NOMO-1 treated with DMSO at 0.1 percent for 48 hours (cell line): Measurements from ENCODE around the gene ITFG1.
"Not testable (repeated sequence)": the region's sequence is repeated elsewhere in the genome, so short reads cannot be mapped to it uniquely, and the experiment has no call there.

Experiments used
- DNase-seq: peaks from one replicate; lab custom pipeline; 2025; ENCODE audit not compliant: unreplicated experiment; lab: John Stamatoyannopoulos, UW

ITFG1 gene

GRCh38 chr16:47473792-47474191, 12.9 kb upstream of the ITFG1 start:
- no peak for DNase-seq

GRCh38 chr16:47473004-47473403, 12.1 kb upstream of the ITFG1 start:
- DNase-seq = not testable (repeated sequence)

DNA sequence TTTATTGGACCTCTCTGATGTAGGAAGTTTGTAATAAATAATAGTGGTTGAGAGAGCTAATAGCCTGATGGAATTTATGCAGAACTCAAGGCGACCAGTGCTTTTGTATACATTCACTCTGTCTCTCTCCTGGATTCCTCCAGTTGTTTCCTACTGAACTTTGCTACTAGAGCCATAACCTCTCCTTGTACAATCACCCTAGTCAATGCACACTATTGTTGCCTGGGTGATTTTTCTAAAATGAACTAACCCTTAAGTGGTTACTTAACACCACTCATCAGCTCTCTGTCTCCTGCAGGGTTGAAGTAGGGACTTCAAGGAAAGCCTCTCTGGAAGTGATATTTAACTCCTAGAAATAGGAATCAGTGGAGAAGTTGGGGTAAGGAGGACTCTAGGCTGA, 9.9 kb upstream of the ITFG1 start:
- DNase-seq = no peak

GRCh38 chr16:47470211-47470610, 9.3 kb upstream of the ITFG1 start:
- no peak for DNase-seq

DNA sequence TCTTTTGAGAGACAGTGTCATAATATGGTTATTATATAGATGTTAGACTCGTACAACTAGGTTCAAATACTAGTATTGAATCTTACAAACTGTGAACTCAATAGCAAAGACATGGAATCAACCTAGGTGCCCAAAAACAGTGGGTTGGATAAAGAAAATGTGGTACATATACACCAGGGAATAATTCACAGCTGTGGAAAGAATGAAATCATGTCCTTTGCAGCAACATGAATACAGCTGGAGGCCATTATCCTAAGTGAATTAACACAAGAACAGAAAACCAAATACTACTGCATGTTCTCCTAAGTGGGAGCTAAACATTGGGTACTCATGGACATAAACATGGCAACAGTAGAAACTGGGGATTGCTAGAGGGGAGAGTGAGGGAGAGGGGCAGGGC, 8.4 kb upstream of the ITFG1 start:
- no peak for DNase-seq

GRCh38 chr16:47468070-47468689, 7.3 kb upstream of the ITFG1 start:
- DNase-seq = not testable (repeated sequence)

DNA sequence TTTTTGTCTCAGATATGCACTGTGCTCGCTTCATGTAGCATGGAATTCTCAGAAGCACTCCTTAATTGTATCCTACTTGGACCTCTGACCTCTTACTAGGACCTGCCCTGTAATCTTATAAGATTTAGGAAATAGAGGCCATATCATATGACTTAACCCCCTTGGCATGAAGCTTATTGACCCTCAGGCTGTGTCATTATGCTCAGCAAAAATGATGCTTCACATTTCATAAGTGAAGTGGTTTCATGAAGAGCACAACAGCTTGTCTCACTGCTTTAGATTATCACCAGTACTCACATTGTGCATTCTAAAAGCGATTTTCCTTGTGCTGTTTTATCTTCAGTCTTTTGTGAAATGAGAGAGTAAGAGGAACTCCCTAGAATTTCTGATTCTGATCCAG, 6.6 kb upstream of the ITFG1 start:
- DNase-seq = no peak

- no peak for DNase-seq
Measured at GRCh38 chr16:47465919-47466630, 5.2 kb upstream of the ITFG1 start.

GRCh38 chr16:47463771-47464624, 3.1 kb upstream of the ITFG1 start:
- no peak for DNase-seq

GRCh38 chr16:47461598-47462266, 869 bp upstream of the ITFG1 start:
- DNase-seq = peak; percentile 66

- DNase-seq = no peak
Measured at GRCh38 chr16:47460359-47460710, 528 bp downstream of the ITFG1 start.

GRCh38 chr16:47459603-47460002, 1.3 kb downstream of the ITFG1 start:
- no peak for DNase-seq

DNA sequence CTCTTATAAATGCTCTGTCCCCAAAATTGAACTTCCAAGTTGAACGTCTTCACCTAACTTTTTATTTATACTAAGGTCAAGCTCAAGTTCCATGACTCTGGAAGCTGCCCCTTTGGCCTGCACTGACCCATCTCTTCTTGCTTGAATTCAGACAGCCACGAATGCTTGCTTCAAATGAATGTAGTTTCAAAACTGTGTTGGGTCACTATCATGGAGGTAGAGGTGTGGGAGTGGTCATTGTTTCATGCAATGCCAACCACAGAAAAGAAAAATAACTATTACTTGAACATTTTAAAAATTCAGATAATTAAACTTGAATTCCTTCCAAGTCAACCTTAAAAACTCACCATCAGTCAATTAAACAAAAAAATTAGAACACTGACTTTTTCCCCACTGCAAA, 2.5 kb downstream of the ITFG1 start:
- no peak for DNase-seq

DNA sequence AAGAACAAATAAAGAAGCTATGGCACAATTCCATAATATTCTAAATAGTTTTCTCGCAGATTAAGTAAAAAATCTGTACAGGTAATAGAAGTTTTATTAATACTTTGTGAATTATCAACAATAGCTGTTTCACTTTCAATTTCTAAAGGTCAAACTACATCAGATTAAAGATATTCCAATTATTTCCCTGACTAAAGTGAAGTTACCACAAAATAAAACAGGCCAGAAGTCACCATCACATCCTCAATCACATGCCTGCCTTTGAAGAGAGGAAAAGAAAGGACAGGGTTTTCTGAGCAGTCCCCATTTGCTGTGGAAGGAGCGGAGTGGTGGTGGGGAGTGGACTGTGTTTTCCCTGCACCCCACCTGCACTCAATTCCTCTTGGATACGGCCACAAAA, 11.1 kb downstream of the ITFG1 start:
- no peak for DNase-seq

GRCh38 chr16:47448830-47449575, 11.9 kb downstream of the ITFG1 start:
- no peak for DNase-seq

DNA sequence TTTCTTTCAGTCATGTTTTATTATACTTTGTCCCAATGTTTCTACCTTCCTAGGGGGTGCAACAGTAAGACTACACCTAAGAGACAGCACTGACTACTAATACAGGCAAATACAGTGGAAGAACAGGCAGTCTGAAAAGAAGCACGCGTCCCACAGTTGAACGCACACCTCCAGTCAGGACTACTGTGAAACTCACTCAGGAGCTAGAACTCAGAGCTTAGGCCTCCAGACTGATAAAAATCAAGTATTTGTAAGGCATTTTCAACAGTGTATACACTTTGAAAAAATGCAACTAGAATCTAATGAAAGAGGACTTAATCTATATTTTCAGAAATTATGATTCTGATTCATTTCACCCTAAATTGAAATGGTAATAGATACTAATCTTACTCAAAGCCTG, 14.4 kb downstream of the ITFG1 start:
- DNase-seq = no peak

- DNase-seq = not testable (repeated sequence)
Measured at GRCh38 chr16:47442884-47443283, 18.0 kb downstream of the ITFG1 start.

DNA sequence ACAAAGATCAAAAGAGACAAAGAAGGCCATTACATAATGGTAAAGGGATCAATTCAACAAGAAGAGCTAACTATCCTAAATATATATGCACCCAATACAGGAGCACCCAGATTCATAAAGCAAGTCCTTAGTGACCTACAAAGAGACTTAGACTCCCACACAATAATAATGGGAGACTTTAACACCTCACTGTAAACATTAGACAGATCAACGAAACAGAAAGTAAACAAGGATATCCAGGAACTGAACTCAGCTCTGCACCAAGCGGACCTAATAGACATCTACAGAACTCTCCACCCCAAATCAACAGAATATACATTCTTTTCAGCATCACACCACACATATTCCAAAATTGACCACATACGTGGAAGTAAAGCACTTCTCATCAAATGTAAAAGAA, 20.8 kb downstream of the ITFG1 start:
- not testable (repeated sequence) for DNase-seq

- not testable (repeated sequence) for DNase-seq
Measured at GRCh38 chr16:47434274-47434673, 26.6 kb downstream of the ITFG1 start.

GRCh38 chr16:47431960-47432359, 28.9 kb downstream of the ITFG1 start:
- DNase-seq = no peak

DNA sequence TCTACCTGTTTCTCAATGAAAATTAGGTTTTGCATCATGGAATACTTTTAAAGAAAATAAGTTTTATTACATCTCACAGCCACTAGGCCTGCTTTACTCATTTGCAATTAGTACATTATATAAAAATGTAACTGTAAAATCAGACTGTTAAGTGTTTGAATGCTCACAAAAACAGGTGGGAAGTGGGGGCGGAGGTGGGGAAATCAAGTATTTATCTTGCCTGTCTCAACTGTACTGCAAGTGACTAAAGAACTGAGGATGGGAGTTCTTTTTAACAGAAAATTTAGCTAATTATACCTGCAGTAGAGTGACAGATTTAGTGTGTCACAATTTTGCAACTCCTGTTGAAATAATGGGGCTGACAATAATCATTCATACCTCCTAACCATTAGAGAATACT, 34.1 kb downstream of the ITFG1 start:
- DNase-seq = no peak
